Stimulated activated naive CD4-positive, alpha-beta T cell treated with Interleukin-2 at 50 U/mL for 16 hours (primary cell): ENCODE results near the gene SPATA31D1.
"Not testable (repeated sequence)": the region's sequence is repeated elsewhere in the genome, so short reads cannot be mapped to it uniquely, and the experiment has no call there.

ENCODE experiments used
- DNase-seq: peaks from one replicate; lab custom pipeline; 2025; lab: John Stamatoyannopoulos, UW

Gene SPATA31D1

DNA sequence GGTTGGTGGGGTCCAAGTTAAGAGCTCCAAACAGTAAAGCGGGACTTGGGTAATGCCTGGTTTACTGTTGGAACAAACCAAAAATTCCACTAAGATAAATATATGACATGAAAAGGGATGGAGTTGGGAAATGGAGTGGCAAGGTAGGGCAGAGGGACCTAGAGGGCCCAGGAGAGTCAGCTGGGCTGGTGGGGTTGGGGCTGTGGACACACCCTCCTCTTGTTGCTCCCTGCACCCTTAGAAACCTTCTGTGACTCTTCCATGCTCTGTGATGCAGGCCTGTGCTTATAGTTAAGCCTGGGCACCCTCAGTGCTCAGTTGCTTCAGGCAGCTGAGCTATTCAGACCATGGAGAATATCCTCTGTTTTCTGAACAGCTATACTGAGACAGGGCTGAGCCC is at the start of gene SPATA31D1:
TSS of gene SPATA31D1 (plus strand) at position 301 of the 400 bp plus-strand sequence. CDS start at position 348, 47 bp downstream.
- DNase-seq = not testable (repeated sequence)

DNA sequence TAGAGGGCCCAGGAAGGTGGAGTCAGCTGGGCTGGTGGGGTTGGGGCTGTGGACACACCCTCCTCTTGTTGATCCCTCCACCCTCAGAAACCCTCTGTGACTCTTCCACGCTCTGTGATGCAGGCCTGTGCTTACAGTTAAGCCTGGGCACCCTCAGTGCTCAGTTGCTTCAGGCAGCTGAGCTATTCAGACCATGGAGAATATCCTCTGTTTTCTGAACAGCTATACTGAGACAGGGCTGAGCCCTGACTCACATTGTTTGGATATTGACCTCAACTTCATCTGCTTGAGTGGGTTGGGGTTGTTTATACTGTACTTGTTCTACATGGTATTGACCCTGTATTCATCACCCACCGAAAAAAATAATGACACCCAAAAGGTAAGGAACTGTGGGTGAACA is 45.2 kb upstream of the SPATA31D1 start, which contains the start of gene SPATA31D3:
TSS of gene SPATA31D3 (plus strand) at position 108 of the 400 bp plus-strand sequence. CDS start at position 194, 86 bp downstream.
- DNase-seq = not testable (repeated sequence)

DNA sequence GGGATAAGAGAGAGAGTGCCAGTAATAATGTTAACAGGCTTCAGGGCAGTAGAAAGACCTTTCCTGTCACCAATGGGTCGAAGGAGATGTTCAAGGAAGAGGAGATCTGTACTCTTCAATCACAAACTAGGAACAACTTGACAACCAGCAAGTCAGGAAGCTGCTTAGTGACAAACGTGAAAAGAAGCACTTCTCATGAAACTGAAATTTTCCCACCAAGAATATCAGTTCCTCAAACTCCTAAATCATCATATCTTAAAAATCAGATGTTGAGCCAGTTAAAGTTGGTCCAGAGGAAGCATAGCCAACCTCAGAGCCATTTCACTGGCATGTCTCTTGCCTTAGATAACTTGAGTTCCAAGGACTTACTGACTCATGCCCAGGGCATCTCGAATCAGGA is 39.9 kb upstream of the SPATA31D1 start:
- not testable (repeated sequence) for DNase-seq

DNA sequence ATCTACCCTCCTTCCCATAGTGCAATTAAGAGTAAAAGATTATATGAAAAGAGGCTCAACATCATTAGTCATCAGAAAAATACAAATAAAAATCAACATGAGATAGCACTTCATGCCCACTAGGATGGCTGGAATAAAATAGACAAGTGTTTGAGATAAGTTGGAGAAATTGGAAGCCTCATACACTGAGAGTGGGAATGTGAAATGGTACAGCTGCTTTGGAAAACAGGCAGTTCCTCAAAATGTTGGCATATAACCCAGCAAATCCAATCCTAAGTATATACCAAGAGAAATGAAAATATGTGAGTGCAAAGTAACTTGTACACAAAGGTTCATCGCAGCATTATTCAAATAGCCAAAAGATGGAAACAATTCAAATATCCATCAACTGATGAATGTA is 35.5 kb upstream of the SPATA31D1 start:
- DNase-seq = no peak

DNA sequence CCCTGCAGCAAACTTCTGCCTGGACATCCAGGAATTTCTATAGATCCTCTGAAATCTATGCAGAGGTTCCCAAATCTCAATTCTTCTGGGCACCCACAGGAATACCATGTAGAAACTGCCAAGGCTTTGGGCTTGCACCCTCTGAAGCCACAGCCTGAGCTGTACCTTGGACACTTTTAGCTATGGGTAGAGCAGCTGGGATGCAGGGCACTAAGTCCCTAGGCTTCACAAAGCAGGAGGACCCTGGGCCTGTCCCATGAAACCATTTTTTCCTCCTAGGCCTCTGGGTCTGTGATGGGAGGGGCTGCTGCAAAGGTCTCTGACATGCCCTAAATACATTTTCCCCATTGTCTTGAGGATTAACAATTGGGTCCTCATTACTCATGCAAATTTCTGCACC is 32.9 kb upstream of the SPATA31D1 start:
- no peak for DNase-seq

DNA sequence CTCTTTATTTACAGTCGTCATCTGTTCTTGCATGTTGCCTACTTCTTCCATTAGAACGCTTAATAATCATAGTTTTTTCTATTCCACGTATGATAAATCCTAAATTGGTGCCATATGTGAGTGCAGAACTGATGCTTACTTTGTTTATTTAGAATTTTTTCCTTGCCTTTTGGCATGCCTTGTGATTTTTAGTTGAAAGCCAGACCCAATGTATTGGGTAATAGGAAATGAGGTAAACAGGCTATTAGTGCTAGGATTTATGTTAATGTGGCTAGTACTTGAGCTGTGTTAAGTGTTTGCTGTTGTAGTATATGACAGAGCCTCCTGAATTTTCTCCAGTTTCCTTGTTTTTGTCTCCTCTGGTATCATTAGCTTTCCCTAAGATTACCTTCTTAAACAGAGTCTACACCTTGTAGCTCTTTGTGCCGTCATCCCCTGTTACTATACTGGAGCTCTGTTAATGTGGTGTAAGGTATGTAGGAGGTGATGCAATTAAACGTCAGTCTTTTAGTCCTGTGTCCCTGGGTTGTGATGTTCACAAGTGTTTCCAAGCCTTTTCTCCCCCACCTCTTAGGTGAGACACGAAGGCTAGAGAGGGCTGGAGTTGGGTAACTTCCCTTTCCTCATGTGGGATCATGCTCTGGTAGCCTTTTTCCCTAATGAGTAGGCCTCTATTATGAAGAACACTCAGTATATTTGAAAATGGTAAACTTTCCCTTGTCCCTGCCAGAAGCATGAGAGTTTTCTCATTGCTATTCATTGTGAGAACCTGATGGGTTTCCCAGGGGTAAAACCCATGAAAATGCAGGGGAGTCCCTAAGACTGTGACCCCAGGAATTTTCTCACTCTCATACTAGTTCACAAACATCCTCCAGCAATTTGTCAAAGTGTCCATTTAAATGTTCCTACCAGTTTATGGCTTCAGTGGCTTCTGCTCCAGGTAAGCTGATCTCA is 24.1 kb upstream of the SPATA31D1 start:
- DNase-seq = no peak

DNA sequence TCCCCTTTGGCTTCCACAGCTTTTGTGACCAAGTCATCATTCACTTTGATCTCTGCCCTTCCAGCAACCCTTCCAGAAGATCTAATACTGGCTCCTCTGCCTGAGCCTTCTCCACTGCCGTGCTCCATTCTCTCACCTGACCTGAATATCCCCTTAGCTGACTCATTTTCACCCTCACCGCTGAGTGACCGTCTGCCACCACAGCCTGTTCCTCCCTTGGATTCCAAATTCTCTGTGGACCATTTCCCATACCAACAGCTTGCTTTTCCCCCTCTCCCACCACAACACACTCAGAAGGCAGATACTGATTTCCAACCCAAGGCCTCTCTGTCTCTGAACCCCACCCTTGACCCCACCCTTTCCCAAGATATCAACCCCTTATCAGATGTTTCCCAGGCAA is 20.5 kb upstream of the SPATA31D1 start:
- DNase-seq = no peak

DNA sequence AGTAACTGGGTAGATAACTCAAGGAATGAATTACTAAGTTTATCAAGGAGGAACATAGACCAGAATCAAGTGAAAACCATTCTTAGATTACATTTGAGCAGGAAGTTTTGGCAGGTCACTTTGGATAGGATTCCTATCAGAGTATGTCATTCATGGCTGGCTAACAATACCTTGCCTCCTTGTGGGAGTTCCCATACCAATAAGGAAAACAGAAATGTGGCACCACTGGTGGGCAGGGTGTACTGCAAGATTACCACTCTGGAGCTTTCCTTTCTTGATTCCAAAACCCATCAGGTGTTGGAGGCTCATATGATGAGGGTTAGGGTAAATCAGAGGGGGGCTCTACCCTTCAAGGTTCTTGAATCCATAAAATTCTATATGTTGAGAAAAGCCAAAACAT is 18.6 kb upstream of the SPATA31D1 start:
- no peak for DNase-seq

DNA sequence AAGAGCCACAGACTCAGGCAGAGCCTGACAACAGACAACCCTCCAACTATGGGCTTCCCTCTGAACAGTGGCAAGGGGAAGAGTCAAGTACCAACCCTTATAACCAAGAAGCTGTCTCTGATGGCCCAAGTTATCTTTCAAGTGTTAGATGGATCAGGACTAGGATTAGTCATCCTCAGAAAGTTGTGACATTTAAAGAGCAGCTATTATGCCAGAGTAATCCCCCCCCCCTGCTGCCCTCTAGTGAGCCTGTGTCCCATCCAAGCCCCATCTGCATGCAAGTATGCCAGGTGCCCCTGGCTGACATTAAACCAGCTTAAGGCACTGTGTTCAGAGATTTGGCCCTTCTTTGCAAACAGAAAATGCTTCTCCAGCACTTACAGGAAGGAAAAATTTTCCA is 16.8 kb upstream of the SPATA31D1 start:
- DNase-seq = no peak

DNA sequence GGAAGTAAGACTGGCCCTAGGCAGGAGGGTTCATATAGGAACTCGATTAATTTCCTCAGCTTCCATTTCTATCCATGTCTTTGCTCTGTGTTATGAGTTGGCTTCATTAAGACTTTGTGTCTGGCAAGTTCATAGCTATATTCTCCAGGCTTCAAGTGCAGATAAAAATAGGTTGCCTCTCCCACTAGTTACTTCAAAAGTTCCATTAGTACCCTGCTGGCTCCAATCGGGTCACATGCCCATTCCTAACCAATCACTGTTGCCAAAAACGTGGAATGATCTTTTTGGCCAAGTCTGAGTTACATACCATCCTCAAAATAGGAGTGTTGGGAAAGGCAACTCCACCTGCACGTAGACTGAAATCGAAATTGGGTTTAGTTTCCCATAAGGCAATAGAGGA is 13.8 kb upstream of the SPATA31D1 start:
- DNase-seq = no peak

DNA sequence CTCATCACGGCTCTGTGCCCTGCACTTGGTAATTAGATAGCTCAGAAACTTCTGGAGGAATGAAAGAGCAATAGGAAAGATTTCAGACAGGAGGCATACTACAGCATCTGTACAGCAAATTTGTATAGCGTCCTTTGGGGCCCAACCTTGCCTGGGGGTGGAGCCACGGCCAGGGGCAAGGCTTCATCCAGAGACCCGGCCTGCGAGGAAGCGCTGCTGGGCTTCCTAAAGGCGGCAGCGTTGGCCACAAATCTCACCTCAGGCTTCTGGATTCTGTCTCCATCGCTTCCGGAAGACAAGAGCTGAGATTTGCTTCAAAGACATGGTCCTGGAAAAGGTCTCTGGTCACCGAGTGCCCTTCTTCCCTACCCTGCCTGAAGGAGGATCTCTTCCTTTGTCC is 12.2 kb upstream of the SPATA31D1 start:
- DNase-seq = no peak

DNA sequence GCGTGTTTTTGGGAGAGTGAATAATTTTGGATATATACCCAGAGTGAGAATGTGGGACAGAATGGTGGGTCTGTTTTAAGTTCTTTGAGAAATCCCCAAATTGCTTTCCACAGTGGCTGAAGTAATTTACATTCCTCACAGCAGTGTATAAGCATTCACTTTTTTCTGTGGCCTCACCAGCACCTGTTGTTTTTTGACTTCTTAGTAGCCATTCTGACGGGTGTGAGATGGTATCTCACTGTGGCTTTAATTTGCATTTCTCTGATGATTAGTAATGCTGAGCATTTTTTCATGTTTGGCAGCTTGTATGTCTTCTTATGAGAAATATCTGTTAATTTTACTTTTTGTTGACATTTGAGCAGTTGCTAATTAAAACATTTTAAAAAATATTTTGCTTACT is 9.4 kb upstream of the SPATA31D1 start:
- DNase-seq = no peak

DNA sequence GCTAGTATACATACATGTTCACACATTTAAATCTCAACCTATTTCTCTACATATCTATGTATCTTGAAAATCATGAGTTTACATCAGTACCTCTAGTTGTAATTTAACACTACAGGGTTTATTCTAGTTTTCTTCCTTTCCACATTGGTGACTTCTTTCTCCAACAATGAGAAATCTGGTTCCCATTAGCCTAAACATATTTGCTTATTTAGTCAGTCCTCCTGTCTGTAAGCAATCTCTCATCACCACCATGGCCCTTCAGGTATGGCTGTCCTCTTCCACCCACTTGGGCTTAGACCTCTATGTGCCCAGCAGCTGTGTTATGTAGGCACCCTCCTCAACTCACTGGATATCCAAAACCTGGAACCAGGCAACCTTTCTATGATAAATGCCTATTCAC is 8.0 kb upstream of the SPATA31D1 start:
- no peak for DNase-seq

DNA sequence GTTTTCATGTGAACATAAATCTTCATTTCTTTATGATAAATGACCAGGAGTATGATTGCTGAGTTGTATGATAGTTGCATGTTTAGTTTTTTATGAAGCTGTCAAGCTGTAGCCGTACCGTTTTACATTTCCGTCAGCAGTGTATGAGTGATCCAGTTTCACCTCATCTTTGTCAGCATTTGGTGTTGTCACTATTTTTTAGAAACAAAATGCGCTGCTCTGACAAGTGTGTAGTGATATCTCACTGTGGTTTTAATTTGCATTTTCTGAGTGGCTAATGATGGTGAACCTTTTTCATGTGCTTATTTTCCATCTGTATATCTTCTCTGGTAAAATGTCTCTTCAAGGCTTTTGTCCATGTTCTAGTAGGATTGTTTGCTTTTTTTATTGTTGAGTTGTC is 6.7 kb upstream of the SPATA31D1 start:
- DNase-seq = no peak

DNA sequence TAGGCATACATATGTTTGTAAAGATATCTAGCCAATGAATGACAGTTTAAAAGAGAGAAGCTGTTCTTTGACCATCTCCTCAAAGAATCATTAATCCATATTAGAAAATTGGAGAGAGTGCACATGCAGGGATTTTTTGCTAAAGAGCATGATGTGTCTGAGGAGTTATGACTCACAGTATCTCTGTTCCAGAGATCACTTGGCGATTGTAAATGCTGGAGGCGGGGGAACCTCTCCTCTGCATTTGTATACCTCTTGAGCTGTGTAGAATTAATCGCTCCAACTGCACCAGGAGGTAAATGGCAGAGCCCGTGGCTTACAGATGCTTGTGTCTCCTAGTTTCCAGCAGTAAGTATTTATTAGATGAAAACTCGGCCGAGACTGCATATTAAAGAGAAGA is 3.6 kb upstream of the SPATA31D1 start:
- DNase-seq = no peak

DNA sequence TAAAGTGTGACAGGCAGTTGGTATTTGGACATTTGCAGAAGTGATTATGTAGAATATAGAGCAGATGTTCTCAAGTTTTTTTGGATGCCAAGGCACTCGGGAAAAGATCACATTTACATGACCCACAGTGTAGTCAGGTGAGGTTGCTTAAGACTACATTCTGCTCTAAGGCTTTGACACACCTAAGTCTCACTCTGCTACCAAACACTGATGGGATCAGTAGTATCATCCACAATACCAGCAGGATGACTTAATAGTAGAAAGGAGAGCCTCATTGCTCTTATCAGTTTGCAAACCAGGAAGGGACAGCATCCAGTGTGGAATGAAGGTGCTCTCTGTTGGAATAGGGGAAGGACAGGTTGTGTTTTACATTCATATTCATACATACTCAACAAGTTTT is 2.5 kb upstream of the SPATA31D1 start:
- DNase-seq = no peak

DNA sequence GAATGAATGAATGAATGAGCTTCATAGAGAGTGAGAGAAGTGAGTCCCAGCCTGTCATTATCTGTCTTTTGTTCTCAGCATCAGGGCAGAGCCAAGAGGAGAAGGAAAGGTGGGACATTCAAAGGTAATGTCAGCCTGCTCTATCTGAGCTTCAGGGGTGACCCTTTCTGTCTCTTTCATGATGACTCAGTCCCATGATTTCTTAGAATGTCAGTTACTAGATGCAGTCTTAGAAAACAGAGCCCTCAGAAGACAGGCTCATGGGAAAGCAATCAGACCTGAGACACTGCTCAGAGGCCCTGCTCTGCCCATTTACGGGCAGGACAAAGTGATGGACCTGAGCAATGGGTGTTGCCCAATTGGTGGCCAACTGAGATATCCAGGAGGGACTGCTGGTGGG is 1.1 kb downstream of the SPATA31D1 start:
- no peak for DNase-seq

DNA sequence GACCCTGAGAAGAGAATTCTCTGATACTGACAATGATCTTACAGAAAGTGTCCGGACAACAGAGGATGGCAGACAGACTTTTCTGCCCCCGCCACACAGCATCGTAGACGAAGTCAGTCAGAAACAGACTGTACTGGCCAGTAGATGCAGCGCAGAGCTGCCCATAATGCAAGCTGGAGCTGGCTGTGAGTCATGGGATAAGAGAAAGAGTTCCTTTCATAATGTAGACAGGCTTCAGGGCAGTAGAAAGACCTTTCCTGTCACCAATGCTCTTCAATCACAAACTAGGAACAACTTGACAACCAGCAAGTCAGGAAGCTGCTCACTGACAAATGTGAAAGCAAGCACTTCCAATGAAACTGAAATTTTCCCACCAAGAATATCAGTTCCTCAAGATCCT is 5.1 kb downstream of the SPATA31D1 start:
- no peak for DNase-seq

DNA sequence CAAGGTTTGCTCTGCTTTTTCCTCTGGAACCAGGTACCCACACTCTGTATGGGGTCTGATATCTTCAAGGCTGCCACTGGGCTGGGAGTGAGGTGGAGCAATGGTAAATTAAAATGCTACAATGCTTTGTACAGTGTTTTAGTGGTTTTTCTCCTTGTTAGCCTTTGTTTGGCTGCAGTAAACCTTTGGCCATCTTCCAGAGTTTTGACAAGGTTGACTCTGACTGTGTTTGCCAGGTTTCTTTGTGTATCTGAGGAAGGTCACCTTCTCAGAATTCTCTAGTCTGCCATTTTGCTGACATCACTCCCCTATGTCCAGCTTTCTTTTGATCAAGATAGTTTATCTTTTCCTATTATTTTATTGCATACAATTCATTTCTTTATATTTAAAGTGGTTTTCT is 11.2 kb downstream of the SPATA31D1 start:
- no peak for DNase-seq

DNA sequence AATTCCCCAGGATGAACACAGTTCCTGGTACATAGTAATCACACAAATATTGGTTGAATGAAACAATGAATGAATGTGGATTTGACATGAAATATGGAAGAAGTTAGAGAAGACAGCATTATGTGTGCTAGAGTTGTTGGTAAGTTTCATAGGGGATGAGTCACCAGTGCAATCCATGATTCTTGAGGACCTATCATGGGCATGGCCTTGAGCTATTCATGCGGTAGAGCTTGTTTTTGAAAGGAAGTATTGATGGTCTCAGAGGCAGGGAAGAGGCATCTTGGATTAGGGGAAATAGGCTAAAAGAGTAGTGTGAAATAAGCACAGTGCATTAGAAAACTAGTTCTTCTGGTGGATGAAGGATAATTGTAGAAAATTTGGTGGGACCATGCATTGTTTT is 22.1 kb downstream of the SPATA31D1 start:
- DNase-seq = no peak

DNA sequence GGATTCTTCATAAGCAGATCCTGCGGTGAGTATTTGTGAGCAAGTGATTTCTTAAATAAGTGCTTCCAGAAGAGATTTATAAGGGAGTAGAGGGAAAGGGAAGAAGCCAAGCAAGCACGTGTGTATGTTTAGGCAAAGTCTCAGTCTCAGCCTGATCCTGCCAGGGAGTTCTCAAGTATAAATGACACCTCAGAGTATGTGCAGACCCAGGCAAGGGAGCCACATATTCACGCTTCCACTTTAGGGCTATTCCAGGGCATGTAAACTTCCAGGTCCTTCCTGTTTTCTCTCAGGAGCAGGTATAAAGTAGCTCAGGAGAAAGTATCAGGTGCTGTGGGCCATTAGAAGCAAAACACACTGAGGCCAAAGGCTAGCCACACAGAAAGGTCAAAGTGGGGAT is 22.6 kb downstream of the SPATA31D1 start:
- no peak for DNase-seq

DNA sequence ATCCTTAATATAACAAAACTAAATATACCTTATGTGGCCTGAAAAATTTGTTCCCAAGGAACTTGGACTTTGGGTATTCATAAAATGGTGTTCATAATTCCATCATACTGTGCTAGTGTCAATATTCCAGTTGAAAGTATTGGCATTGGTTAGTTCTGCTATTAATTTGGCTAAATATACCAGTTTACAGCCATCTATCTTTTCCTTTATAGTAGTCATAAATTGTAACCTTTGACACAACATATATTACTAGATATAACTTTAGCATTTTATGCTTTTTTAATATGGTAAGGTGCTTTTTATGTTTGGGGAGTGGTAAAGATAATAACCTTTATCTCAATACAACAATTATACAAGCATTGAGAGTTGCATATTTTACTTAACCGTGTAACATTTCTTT is 23.7 kb downstream of the SPATA31D1 start:
- no peak for DNase-seq

DNA sequence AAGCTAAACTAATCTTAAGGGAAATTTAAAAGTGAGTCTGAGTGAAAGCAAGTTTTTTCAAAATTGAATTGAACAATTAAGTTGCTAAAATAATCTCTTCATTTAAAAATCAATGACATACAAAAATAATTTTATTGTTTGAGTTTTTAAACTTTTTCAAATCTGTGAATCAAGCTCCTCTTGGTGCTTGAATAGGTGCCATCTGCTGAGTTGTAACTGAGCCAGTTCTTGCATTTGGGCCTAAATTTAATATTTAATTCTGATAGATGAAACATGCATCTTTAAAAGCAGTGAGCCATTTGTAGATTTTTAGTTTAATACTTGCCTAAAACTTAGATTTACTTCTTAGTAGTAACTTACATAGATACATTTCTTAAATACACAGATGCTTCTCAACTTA is 31.8 kb downstream of the SPATA31D1 start:
- no peak for DNase-seq

DNA sequence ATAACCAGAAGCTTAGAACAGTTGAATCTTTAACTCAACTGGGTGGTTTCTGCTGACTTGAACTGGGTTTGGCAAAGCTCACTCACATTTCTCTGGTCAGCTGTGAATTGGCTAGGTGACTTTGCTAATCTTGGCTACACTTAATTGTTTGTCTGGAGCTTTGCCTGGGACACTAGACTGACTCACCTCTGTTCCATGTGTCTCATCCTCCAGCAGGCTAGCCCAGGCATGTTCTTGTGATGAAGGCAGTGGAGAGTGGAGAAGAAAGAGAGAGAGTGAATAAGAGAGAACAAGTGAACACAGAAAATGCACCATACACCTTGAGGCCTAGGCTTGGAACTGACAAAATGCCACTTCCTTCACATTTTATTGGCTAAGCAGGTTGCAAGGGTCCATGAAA is 32.6 kb downstream of the SPATA31D1 start:
- DNase-seq = no peak
